Fibroblast of lung (primary cell): ENCODE measurements around the gene TWSG1.
"Not testable (repeated sequence)": the region's sequence is repeated elsewhere in the genome, so short reads cannot be mapped to it uniquely, and the experiment has no call there.

ENCODE experiments used
- CTCF ChIP-seq, 2 donors: IDR thresholded peaks in 1 of 2; conservative IDR thresholded peaks in 1 of 2; 1 replicate in 1 of 2; 2 replicates in 1 of 2; pipeline ENCODE4 v1.5.1; 2011 to 2012; ENCODE audit warnings: low read length in 2 of 2, control low read depth in 1 of 2, inconsistent platforms in 1 of 2, low read depth in 1 of 2, mild to moderate bottlenecking in 1 of 2
- EZH2 ChIP-seq: IDR thresholded peaks from 2 replicates; pipeline ENCODE4 v1.5.1; 2012; ENCODE audit warnings: low read length, control low read depth, mild to moderate bottlenecking; ENCODE audit errors: missing control alignments

- TF ChIP-seq CTCF (conservative IDR thresholded peaks at IDR 0.05 in 1 of 2, IDR thresholded peaks at IDR 0.05 in 1 of 2; ENCODE audit: low read depth in 1 of 2, low read length in 2 of 2); EZH2: not testable (repeated sequence)
These were observed 116.3 kb downstream of the TWSG1 start for GRCh38 chr18:9450920-9451319.
